Esophagus squamous epithelium (tissue), 5 donors: ENCODE measurements around the gene PRR5. TPM values are rescaled to one million over a fixed set of nuclear protein-coding genes. Genes with fewer than 3 reads are reported as not detected.

Experiments
- DNase-seq: peaks from one replicate; lab custom pipeline; 2025; lab: John Stamatoyannopoulos, UW
- H3K27ac ChIP-seq, 4 donors: fragments of 200-600 bp; sonication (generic); one replicate each; pipeline ENCODE4 v1.5.1; 2016 to 2019; ENCODE audit warnings: mild to moderate bottlenecking in 1 of 4
- H3K27me3 ChIP-seq, 4 donors: fragments of 200-600 bp; sonication (generic); 1 replicate in 3 of 4; 2 replicates in 1 of 4; pipeline versions ENCODE4 v1.5.1 to v1.6.0; 2017 to 2021; ENCODE audit warnings: antibody characterized with exemption in 1 of 4
- H3K36me3 ChIP-seq, 3 donors: fragments of 200-600 bp; sonication (generic); one replicate each; pipeline ENCODE4 v1.5.1; 2016 to 2019
- H3K4me1 ChIP-seq, 3 donors: fragments of 200-600 bp; sonication (generic); one replicate each; pipeline ENCODE4 v1.5.1; 2017 to 2019
- H3K4me3 ChIP-seq, 4 donors: fragments of 200-600 bp; sonication (generic); 1 replicate in 3 of 4; 2 replicates in 1 of 4; pipeline ENCODE4 v1.5.1; 2016 to 2019; ENCODE audit warnings: mild to moderate bottlenecking in 2 of 4, moderate library complexity in 1 of 4
- H3K9me3 ChIP-seq, 3 donors: fragments of 200-600 bp; sonication (generic); one replicate each; pipeline ENCODE4 v1.5.1; 2016 to 2019
- POLR2A ChIP-seq, 4 donors: fragments of 450-650 bp; IDR thresholded peaks; one replicate each; pipeline ENCODE4 v1.6.1; 2017; ENCODE audit warnings: antibody characterized with exemption in 4 of 4, mild to moderate bottlenecking in 4 of 4, moderate library complexity in 3 of 4
- WGBS, 2 donors: methylation state at CpG; one replicate each; pipeline ENCODE4 v1.1.5; 2018; 5-methylcytosine and 5-hydroxymethylcytosine counted together
- intact Hi-C: fragments of 100-400 bp; cut with DNase I; formaldehyde crosslinking; loops from one replicate; pipeline ENCODE4 v1.15.0; 2022
- total RNA-seq, 4 donors: library from RNA; depleted of rRNA; stranded (reverse); fragments of >200 nt; gene quantifications; one replicate each; pipeline ENCODE4 v1.1.0, GENCODE V29; 2016
- TF ChIP-seq, protein P1 (sequence below), 6 experiments: fragments of 450-650 bp in 4 of 6; fragments of 200-600 bp in 2 of 6; sonication (generic) in 2 of 6; IDR thresholded peaks; one replicate each; pipeline ENCODE4 v1.5.1; 2016 to 2019; ENCODE audit warnings: antibody characterized with exemption in 6 of 6, mild to moderate bottlenecking in 4 of 6, moderate library complexity in 4 of 6
- donor health status: DM: yes; HTN: yes; CAD: no.

PRR5 gene
- total RNA-seq, 4 donors from 2014 or later = 20.8 to 33.0 (median 23.4) TPM

DNA sequence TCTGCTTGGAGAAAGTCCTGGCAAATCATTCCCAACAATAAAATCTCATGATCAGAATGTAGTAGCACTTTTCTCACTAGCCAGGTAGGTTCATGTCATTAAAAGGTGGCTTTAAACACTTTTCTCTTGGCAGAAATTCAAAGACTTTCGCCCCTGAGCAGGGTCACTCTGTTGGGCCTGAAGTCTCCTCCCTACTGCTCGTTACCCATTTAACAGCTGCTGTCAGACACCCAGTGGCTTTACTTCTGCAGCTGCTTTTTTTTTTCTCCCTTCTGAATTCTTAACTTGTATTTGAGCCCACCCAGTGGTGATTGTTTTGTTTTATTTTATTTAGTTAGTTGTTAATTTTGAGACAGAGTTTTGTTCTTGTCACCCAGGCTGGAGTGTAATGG lies 75.4 kb downstream of the PRR5 start:
- Histone ChIP-seq H3K27ac (no peak overlapping the region), H3K4me3 (no peak overlapping the region), H3K36me3 (no peaks in the 10 kb centered on the region), H3K27me3 (peaks cover 0 to 12% (median 0%) of the 10 kb centered on the region in 4 donors), H3K9me3 (peaks cover 0 to 7% (median 0%) of the 10 kb centered on the region in 3 donors), H3K4me1 (no peaks in the 10 kb centered on the region)
- TF ChIP-seq POLR2A (IDR thresholded peaks at IDR 0.05) = no peak
- TF ChIP-seq, protein P1, sequence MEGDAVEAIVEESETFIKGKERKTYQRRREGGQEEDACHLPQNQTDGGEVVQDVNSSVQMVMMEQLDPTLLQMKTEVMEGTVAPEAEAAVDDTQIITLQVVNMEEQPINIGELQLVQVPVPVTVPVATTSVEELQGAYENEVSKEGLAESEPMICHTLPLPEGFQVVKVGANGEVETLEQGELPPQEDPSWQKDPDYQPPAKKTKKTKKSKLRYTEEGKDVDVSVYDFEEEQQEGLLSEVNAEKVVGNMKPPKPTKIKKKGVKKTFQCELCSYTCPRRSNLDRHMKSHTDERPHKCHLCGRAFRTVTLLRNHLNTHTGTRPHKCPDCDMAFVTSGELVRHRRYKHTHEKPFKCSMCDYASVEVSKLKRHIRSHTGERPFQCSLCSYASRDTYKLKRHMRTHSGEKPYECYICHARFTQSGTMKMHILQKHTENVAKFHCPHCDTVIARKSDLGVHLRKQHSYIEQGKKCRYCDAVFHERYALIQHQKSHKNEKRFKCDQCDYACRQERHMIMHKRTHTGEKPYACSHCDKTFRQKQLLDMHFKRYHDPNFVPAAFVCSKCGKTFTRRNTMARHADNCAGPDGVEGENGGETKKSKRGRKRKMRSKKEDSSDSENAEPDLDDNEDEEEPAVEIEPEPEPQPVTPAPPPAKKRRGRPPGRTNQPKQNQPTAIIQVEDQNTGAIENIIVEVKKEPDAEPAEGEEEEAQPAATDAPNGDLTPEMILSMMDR (IDR thresholded peaks at IDR 0.05) = no peak
- DNase-seq = no peak
- 73 to 80% methylated on average over 2 of the region's 2 CpGs for WGBS, 2 donors
- intact Hi-C loops = no loop called here

DNA sequence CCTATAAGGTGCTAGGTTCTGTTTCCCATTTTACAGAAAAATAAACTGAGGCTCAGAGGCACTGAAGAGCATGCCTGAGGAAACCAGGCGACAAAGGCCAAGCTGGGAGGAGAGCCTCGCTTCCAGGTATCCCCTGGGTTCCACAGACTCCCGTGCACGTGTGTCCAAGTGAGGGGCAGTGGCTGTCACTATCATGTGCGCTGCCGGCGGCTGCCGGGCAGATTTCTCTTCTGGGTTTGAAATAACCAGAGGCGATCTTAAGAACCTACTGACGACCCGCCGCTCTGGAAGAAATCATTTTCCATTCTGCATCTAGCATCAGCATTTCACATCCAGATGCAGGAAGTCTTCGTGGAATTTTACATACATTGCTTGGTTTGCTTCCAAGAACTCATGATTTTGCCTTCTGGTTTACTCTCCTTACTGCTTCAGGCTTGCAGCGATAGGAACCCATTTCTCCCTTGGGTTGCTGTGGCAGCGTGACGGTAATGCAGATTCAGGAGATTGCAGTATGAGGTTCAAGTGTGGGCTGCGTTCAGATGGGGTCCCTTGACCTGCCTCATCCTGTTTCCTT lies 79.0 kb downstream of the PRR5 start:
- Histone ChIP-seq H3K36me3 (no peaks in the 10 kb centered on the region), H3K27me3 (peaks cover 0 to 16% (median 0%) of the 10 kb centered on the region in 4 donors), H3K4me1 (no peaks in the 10 kb centered on the region), H3K27ac (no peak overlapping the region), H3K4me3 (no peak overlapping the region), H3K9me3 (no peaks in the 10 kb centered on the region)
- TF ChIP-seq, protein P1 (IDR thresholded peaks at IDR 0.05) = no peak
- TF ChIP-seq POLR2A (IDR thresholded peaks at IDR 0.05) = no peak
- no peak for DNase-seq
- 82 to 85% methylated on average over 16 of the region's 17 CpGs for WGBS, 2 donors
- intact Hi-C loops = no loop called here

GRCh38 chr22:44782363-44782963 lies 80.5 kb downstream of the PRR5 start:
- no peaks in the 10 kb centered on the region for H3K9me3 ChIP-seq
- H3K27ac ChIP-seq = no peak overlapping the region
- H3K4me3 ChIP-seq = no peak overlapping the region
- no peak for DNase-seq
- 61 to 69% methylated on average over 15 of the region's 17 CpGs for WGBS, 2 donors
- H3K27me3 ChIP-seq = peaks cover 0 to 16% (median 0%) of the 10 kb centered on the region in 4 donors
- no peak for TF ChIP-seq POLR2A (IDR thresholded peaks at IDR 0.05)
- TF ChIP-seq, protein P1 (IDR thresholded peaks at IDR 0.05) = no peak
- H3K36me3 ChIP-seq = peaks cover 0 to 6% (median 0%) of the 10 kb centered on the region in 3 donors
- intact Hi-C loops = no loop called here
- H3K4me1 ChIP-seq = no peaks in the 10 kb centered on the region

- Histone ChIP-seq H3K27ac (no peak overlapping the region), H3K4me3 (no peak overlapping the region), H3K36me3 (peaks cover 0 to 10% (median 0%) of the 10 kb centered on the region in 3 donors), H3K27me3 (peaks cover 0 to 16% (median 0%) of the 10 kb centered on the region in 4 donors), H3K9me3 (no peaks in the 10 kb centered on the region), H3K4me1 (no peaks in the 10 kb centered on the region)
- intact Hi-C loops = no loop called here
- no peak for DNase-seq
- TF ChIP-seq, protein P1 (IDR thresholded peaks at IDR 0.05) = no peak
- TF ChIP-seq POLR2A (IDR thresholded peaks at IDR 0.05) = no peak
- WGBS, 2 donors = 76% methylated on average over 2 of the region's 10 CpGs; no CpG with 5 or more reads in 1 of the 2 donors
These were observed 81.1 kb downstream of the PRR5 start for GRCh38 chr22:44783091-44783490.

- Histone ChIP-seq H3K4me1 (no peaks in the 10 kb centered on the region), H3K4me3 (no peak overlapping the region), H3K36me3 (peaks cover 0 to 10% (median 0%) of the 10 kb centered on the region in 3 donors), H3K27me3 (peaks cover 0 to 16% (median 0%) of the 10 kb centered on the region in 4 donors), H3K9me3 (no peaks in the 10 kb centered on the region), H3K27ac (no peak overlapping the region)
- intact Hi-C loops = no loop called here
- no peak for DNase-seq
- TF ChIP-seq POLR2A (IDR thresholded peaks at IDR 0.05) = no peak
- TF ChIP-seq, protein P1 (IDR thresholded peaks at IDR 0.05) = no peak
- 59% methylated on average over 10 to 14 of the region's 14 CpGs for WGBS, 2 donors
These were observed 81.6 kb downstream of the PRR5 start for GRCh38 chr22:44783581-44783980.
